HEK293 (cell line): ENCODE results near the gene SAG.

ENCODE experiments used
- CTCF ChIA-PET: fragments of 350-600 bp; formaldehyde crosslinking; extraction: SDS; loops from one replicate; lab custom pipeline; 2021; ENCODE audit warnings: antibody characterized with exemption; lab: Yijun Ruan, JAX
- POLR2A ChIA-PET: fragments of 300-600 bp; formaldehyde crosslinking; extraction: SDS; loops from one replicate; lab custom pipeline; 2020; ENCODE audit warnings: antibody characterized with exemption, inconsistent platforms; lab: Yijun Ruan, JAX
- H3K27ac ChIP-seq: fragments of 200-500 bp; sonication (Bioruptor generic); 2 replicates; pipeline ENCODE4 v1.5.1; 2014; ENCODE audit warnings: low read depth, low read length, control low read depth, inconsistent platforms; ENCODE audit errors: extremely low read depth
- H3K36me3 ChIP-seq, 2 experiments: fragments of 200-500 bp in 1 of 2; sonication (Bioruptor generic) in 1 of 2; 1 replicate in 1 of 2; 2 replicates in 1 of 2; pipeline ENCODE4 v1.5.1; 2014 to 2017; ENCODE audit warnings: inconsistent platforms in 2 of 2, low read length in 2 of 2; ENCODE audit not compliant: control insufficient read depth in 2 of 2, insufficient read depth in 1 of 2
- H3K4me1 ChIP-seq: fragments of 200-500 bp; sonication (Bioruptor generic); 2 replicates; pipeline ENCODE4 v1.5.1; 2014; ENCODE audit warnings: mild to moderate bottlenecking, low read length, inconsistent platforms; ENCODE audit not compliant: control insufficient read depth, insufficient read depth
- H3K4me3 ChIP-seq: 2 replicates; pipeline ENCODE4 v1.5.1; 2011; ENCODE audit warnings: low read depth, mild to moderate bottlenecking, control low read depth, low read length, moderate library complexity
- H3K9me3 ChIP-seq: fragments of 200-500 bp; sonication (Bioruptor generic); 2 replicates; pipeline ENCODE4 v1.5.1; 2014; ENCODE audit warnings: low read depth, low read length, inconsistent platforms; ENCODE audit not compliant: control insufficient read depth, insufficient read depth
- MYNN ChIP-seq: fragments of 450-650 bp; formaldehyde crosslinking; IDR thresholded peaks from 2 replicates; pipeline ENCODE4 v1.5.1; 2016; ENCODE audit warnings: missing biosample characterization, missing genetic modification characterization, borderline replicate concordance
- REST ChIP-seq: fragments of 450-650 bp; formaldehyde crosslinking; IDR thresholded peaks from 2 replicates; pipeline ENCODE4 v1.5.1; 2016; ENCODE audit warnings: missing biosample characterization, missing genetic modification characterization
- SETDB1 ChIP-seq: IDR thresholded peaks from one replicate; pipeline ENCODE4 v1.6.1; 2017; ENCODE audit warnings: mild to moderate bottlenecking, low read length, moderate library complexity, mixed read lengths; ENCODE audit not compliant: insufficient read length
- ZBTB11 ChIP-seq: fragments of 450-650 bp; formaldehyde crosslinking; conservative IDR thresholded peaks from 2 replicates; pipeline ENCODE4 v1.5.1; 2016; ENCODE audit warnings: low read depth, missing biosample characterization, missing genetic modification characterization
- ZBTB17 ChIP-seq: fragments of 450-650 bp; formaldehyde crosslinking; IDR thresholded peaks from 2 replicates; pipeline ENCODE4 v1.5.1; 2016; ENCODE audit warnings: missing biosample characterization, missing genetic modification characterization
- ZBTB26 ChIP-seq: fragments of 450-650 bp; formaldehyde crosslinking; optimal IDR thresholded peaks from 2 replicates; pipeline ENCODE3; 2016; ENCODE audit warnings: missing biosample characterization, mild to moderate bottlenecking, missing genetic modification characterization
- ZBTB44 ChIP-seq: fragments of 450-650 bp; IDR thresholded peaks from 2 replicates; pipeline ENCODE4 v1.5.1; 2018; ENCODE audit warnings: missing biosample characterization, mild to moderate bottlenecking, missing genetic modification characterization
- ZIC2 ChIP-seq: fragments of 450-650 bp; formaldehyde crosslinking; IDR thresholded peaks from 2 replicates; pipeline ENCODE4 v1.5.1; 2016; ENCODE audit warnings: missing biosample characterization, missing genetic modification characterization
- ZNF274 ChIP-seq, 2 experiments: fragments of 200-500 bp in 1 of 2; fragments of 450-650 bp in 1 of 2; sonication (Bioruptor generic) in 1 of 2; formaldehyde crosslinking in 1 of 2; IDR thresholded peaks; 2 replicates each; pipeline versions ENCODE4 v1.5.1 to v1.6.1; 2014 to 2016; ENCODE audit warnings: borderline replicate concordance in 1 of 2, inconsistent platforms in 1 of 2, low read length in 1 of 2, missing biosample characterization in 1 of 2, missing genetic modification characterization in 1 of 2
- ZNF426 ChIP-seq: fragments of 450-650 bp; formaldehyde crosslinking; IDR thresholded peaks from 2 replicates; pipeline ENCODE4 v1.5.1; 2017; ENCODE audit warnings: missing biosample characterization, missing genetic modification characterization, mild to moderate bottlenecking, inconsistent platforms, moderate library complexity
- ZNF48 ChIP-seq: fragments of 450-650 bp; formaldehyde crosslinking; IDR thresholded peaks from 2 replicates; pipeline ENCODE4 v1.5.1; 2016; ENCODE audit warnings: missing biosample characterization, missing genetic modification characterization
- ZNF513 ChIP-seq: fragments of 450-650 bp; IDR thresholded peaks from 2 replicates; pipeline ENCODE4 v1.5.1; 2018; ENCODE audit warnings: missing biosample characterization, missing genetic modification characterization
- ZNF518A ChIP-seq: fragments of 450-650 bp; formaldehyde crosslinking; conservative IDR thresholded peaks from 2 replicates; pipeline ENCODE4 v1.5.1; 2016; ENCODE audit warnings: low read depth, missing biosample characterization, missing genetic modification characterization
- ZNF530 ChIP-seq: fragments of 450-650 bp; formaldehyde crosslinking; IDR thresholded peaks from 2 replicates; pipeline ENCODE4 v1.5.1; 2016; ENCODE audit warnings: low read depth, missing biosample characterization, missing genetic modification characterization
- ZNF580 ChIP-seq: fragments of 450-650 bp; formaldehyde crosslinking; IDR thresholded peaks from 2 replicates; pipeline ENCODE4 v1.5.1; 2016; ENCODE audit warnings: missing biosample characterization, missing genetic modification characterization
- ZNF768 ChIP-seq: fragments of 450-650 bp; formaldehyde crosslinking; IDR thresholded peaks from 2 replicates; pipeline ENCODE4 v1.5.1; 2018; ENCODE audit warnings: missing biosample characterization, mild to moderate bottlenecking, missing genetic modification characterization
- ZNF791 ChIP-seq: fragments of 450-650 bp; formaldehyde crosslinking; IDR thresholded peaks from 2 replicates; pipeline ENCODE4 v1.5.1; 2016; ENCODE audit warnings: missing biosample characterization, missing genetic modification characterization
- ZNF792 ChIP-seq: fragments of 450-650 bp; formaldehyde crosslinking; IDR thresholded peaks from 2 replicates; pipeline ENCODE4 v1.5.1; 2016; ENCODE audit warnings: missing biosample characterization, missing genetic modification characterization

Gene SAG

GRCh38 chr2:233367586-233367985, 60.0 kb downstream of the SAG start (continued):
- TF ChIP-seq ZIC2 (tag by site-specific recombination) (no peak), ZNF513 (tag by site-specific recombination) (no peak), ZNF426 (tag by site-specific recombination) (no peak)

- Histone ChIP-seq H3K27ac (no peak overlapping the region), H3K4me1 (peaks cover 8% of the 10 kb centered on the region; the same call in 1 of the 2 replicates), H3K36me3 (peaks cover 5 to 7% of the 10 kb centered on the region in 2 experiments; a peak in 2 of 3 replicates), H3K9me3 (no peaks in the 10 kb centered on the region), H3K4me3 (no peak overlapping the region)
- ChIA-PET CTCF (interaction anchor here (0.7 kb wide), 1 partner anchor 10 kb away, joined by 3 read pairs; no protein-coding TSS in a partner anchor), POLR2A (interaction anchor here (1.0 kb wide), 1 partner anchor 9 kb away, joined by 3 read pairs; no protein-coding TSS in a partner anchor)
- TF ChIP-seq REST (tag by site-specific recombination) = no peak
- no peak for TF ChIP-seq ZNF274 (IDR thresholded peaks at IDR 0.05; ENCODE audit: low read length)
- TF ChIP-seq ZNF274 (tag by site-specific recombination; IDR thresholded peaks at IDR 0.05; ENCODE audit: borderline replicate concordance) = no peak
- no peak for TF ChIP-seq ZNF792
- no peak for TF ChIP-seq ZNF791 (tag by site-specific recombination)
- TF ChIP-seq SETDB1 = no peak
- TF ChIP-seq ZNF530 (tag by site-specific recombination) = no peak
- TF ChIP-seq MYNN (tag by site-specific recombination) = no peak
- TF ChIP-seq ZBTB17 (tag by site-specific recombination) = no peak
- TF ChIP-seq ZBTB44 = no peak
- TF ChIP-seq ZNF580 (tag by site-specific recombination) = no peak
- TF ChIP-seq ZBTB26 (tag by site-specific recombination) = no peak
- no peak for TF ChIP-seq ZNF518A (tag by site-specific recombination)
- TF ChIP-seq ZNF768 (tag by site-specific recombination) = no peak
- TF ChIP-seq ZBTB11 (tag by site-specific recombination) = no peak
- TF ChIP-seq ZNF48 (tag by site-specific recombination) = no peak
- TF ChIP-seq, all 188 proteins: peak for 0
These were observed 61.1 kb downstream of the SAG start for GRCh38 chr2:233368756-233369155.
